Left cardiac atrium (tissue), 4 donors: ENCODE data around the gene ATP5PO. TPM values are rescaled to one million over a fixed set of nuclear protein-coding genes. Genes with fewer than 3 reads are reported as not detected.

Source experiments
- ATAC-seq, 2 donors: fragments of 200-7000 bp; cut with Tn5 transposase; one replicate each; pipeline ENCODE4 v1.9.1; 2020; ENCODE audit warnings: mild to moderate bottlenecking in 2 of 2, moderate library complexity in 2 of 2
- DNase-seq: peaks from one replicate; pipeline ENCODE4 v3.0.0-alpha.2; 2020
- intact Hi-C, 2 donors: fragments of 100-400 bp; cut with DNase I; formaldehyde crosslinking; loops; one replicate each; pipeline versions ENCODE4 v1.14.1 to v1.15.1; 2022 to 2023
- total RNA-seq, 2 donors: library from RNA; stranded (reverse); fragmentation: NEBNext Ultra II Directional; extraction: Animal tissue kit (Norgen Biotek cat#: 25700); gene quantifications; one replicate each; pipeline ENCODE4 v1.2.1, GENCODE V29; 2021
- donor health status: DM: no; HTN: yes; CAD: no.
- donor health status: DM: no; HTN: yes; CAD: no; lungs with severe emphysema.
- donor health status: DM: yes; HTN: yes; CAD: no.
- donor health status: Dilated cardiomyopathy.

The ATP5PO gene
- total RNA-seq, 2 donors from 2014 or later: 534 to 568 TPM

DNA sequence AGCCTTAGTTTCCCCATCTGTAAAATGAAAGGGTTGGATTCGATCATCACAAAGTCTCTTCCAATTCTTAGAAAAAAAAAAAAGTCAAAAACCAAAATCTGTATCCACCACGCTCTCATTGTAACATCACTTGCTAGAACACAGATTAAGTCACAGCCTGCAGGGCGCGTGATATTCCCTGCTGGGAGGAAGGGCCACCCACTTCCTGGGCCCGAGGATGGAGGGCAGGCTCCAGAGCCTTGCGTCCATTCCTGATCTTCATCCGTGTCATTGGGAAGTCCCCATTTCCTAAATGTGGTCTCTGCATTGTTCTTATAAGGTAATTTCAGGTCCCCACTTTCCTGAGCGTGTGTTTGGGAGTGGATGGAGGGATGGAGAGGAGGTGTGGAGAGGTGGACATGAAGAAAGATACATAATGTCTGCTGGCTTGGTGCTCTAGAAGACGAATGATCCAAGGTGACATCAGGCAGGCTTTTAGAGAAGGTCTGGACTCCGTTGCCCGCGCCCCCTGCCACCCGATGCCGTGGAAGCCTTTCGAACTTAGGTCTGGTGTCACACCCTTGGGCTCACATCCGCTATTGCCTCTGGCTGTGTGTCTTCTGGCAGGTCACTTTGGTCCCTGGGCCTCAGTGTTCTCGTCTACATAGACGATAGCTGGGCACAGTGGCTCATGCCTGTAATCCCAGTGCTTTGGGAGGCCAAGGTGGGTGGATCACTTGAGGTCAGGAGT, 56.1 kb downstream of the ATP5PO start:
- ATAC-seq (no peak), DNase-seq (no peak)
- intact Hi-C loops: no loop called here

DNA sequence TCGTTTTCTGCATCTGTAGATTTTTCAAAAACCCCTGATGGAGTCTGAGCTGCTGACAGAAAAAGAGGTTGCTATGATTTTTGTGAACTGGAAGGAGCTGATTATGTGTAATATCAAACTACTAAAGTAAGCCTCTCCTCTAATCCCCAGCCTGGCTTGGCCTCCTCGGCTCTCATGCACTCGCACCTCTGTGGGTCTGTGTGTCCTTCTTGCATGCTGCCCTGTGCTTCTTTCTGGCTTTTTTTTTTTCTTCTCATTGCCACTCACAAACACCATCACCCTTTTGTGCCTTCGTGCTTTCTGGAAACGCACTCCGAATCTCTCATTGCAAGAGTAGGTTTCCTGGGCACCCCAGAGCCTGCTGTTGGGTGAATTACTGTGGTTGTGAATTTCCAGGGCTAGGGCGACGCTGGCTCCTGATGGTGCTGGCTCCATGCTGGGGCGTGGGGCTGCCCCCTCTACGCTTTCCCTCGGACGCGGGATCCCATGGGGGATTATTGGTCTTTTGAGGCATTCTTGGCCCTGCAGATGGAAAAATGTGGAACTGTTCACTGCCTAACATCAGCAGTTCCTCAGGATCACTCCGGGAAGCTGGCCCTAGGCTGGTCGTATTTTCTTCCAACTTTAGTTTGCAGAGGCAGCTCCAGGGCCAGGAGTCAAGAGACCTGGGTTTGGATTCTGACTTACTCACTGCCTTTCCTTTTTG, 56.8 kb downstream of the ATP5PO start:
- DNase-seq (no peak), ATAC-seq (peak; percentile 35 to 60)
- intact Hi-C loops: no loop called here

DNA sequence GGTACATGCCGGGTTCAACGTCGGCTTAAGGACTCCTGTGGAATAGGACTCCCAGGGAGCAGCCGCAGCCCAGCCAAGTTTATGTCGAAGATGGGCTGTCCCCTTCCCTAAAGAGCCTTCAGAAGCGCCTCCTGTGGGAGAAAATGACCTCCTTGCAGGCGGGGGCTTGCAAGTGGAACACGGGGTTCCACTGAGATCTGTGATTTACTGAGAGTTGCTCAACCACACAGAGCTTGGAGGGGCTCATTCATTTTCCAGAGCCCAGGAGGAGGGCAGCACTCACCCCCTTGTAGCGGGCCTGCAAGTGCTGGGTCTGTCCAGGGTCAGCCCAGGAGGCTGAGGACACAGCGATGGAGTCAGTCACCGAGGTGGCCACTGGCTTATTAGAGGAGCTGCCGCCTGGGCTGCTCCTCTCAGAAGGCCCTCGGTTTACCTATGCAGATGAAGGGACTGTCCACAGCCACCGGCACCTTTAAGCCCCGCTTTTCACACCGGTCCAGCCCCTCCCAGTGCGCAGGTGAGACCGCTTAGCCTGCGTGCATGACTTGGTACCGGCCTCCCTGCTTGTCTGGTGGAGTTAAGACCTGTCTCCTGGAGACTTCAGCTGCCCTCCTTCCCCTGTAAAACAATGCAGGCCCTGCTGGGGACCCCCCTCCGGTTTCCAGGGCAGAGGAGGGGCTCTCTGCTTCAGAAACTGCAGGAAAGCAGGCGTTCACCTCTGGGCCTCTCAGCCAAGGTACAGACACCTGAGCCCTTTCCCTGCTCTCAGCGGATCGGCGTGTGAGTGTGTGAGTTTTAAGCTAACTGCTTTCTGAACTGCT, 57.5 kb downstream of the ATP5PO start:
- intact Hi-C loops: no loop called here
- DNase-seq (no peak), ATAC-seq (no peak)

DNA sequence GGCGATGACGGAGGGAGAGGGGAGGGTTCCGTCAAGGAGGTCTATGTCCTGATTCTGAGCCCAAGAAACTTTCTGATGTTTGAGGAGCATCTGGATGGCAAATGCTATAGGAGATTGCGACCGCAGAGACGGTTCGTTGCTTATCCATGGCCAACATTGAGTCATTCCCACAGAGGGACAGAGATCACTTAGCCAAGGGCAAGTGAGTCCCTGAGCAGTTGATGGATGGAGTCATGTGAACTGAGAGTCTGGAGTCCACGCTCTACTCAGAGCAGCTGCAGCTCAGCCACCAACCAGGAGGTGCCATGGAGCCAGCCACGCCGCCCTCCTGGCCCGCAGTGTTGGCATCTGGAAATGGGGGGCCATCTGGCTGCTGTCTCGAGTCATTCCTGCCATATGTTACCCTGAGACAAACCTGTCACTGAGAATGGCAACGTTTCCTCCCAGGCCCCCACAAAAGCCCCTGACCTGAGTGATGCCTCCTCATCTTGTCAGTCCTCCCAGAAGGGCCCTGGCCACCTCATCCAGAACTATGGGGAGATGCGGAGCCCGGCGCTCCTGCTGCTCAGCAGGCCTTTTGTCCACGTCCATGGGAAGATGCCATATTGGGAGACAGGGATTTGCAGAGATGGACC, 58.6 kb downstream of the ATP5PO start:
- intact Hi-C loops: no loop called here
- DNase-seq (no peak), ATAC-seq (no peak)

DNA sequence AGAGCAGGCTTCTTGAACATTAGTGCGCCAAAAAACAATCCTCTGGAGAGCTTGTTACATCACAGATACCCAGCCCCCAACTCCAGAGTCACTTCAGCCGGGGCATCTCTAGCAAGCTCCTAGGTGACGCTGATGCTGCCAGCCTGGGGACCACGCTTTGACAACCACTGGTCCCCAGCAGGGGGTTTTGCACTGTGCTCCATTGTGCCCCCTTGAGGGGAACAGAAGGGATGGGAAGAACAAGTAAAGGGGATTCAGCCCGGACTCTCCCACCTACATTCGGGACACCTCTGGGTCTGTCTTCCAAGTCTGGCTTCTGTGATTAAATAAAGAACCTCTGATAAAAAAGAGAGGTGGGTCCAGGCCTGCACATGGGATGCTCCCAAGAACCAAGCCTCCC, 60.4 kb downstream of the ATP5PO start:
- intact Hi-C loops: no loop called here
- no peak for DNase-seq
- ATAC-seq: no peak

DNA sequence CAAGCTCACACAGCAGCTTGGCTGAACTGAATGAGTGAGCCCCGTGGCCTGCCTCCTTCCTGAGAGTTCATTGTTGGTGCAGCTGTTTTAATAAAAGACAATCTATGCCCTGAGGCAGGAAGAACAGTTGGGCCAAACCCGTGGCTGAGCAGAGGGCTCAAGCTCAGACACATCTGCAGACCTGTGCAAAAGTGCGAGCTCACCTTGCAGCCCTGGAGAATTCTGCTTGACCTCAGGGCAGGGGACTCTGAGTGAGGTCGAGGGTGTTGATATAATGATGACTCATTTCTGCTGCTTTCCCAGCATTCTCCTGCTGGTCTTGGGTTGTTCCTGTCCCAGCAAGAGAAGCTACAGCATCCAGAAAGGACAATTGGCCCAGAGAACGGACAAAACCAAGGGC, 61.0 kb downstream of the ATP5PO start:
- intact Hi-C loops: no loop called here
- peak; percentile 13 to 42 for ATAC-seq
- DNase-seq: no peak

Other genes starting within 250 kb of the ATP5PO start
- gene MRPS6, start 157.8 kb upstream of the ATP5PO start, total RNA-seq: 10 to 100 TPM; 54.8 to 67.2 TPM
- gene SLC5A3, start 157.8 kb upstream of the ATP5PO start, total RNA-seq: 10 to 100 TPM in 1 of 2 donors, 1 to 10 TPM in 1; 6.6 to 13.4 TPM